HCT116 (cell line): ENCODE data around the gene IL1R2.

Experiments
- CBX3 ChIP-seq: IDR thresholded peaks from 2 replicates; pipeline ENCODE4 v1.6.1; 2012; ENCODE audit warnings: low read depth
- CEBPB ChIP-seq: IDR thresholded peaks from 2 replicates; pipeline ENCODE4 v1.6.1; 2012; ENCODE audit warnings: low read depth
- CTCF ChIP-seq, 3 experiments: fragments of 200-600 bp in 1 of 3; sonication (generic) in 1 of 3; IDR thresholded peaks in 2 of 3; conservative IDR thresholded peaks in 1 of 3; 2 replicates each; pipeline ENCODE4 v1.5.1; 2012 to 2017; ENCODE audit warnings: low read depth in 2 of 3, low read length in 2 of 3, antibody characterized with exemption in 1 of 3, borderline replicate concordance in 1 of 3, control low read depth in 1 of 3, mild to moderate bottlenecking in 1 of 3, mixed read lengths in 1 of 3, mixed run types in 1 of 3, moderate library complexity in 1 of 3; ENCODE audit not compliant: insufficient read depth in 1 of 3
- EZH2 ChIP-seq: fragments of 200-600 bp; sonication (generic); IDR thresholded peaks from 2 replicates; pipeline ENCODE4 v1.6.1; 2017; ENCODE audit warnings: antibody characterized with exemption, mixed run types
- EZH2phosphoT487 ChIP-seq: fragments of 200-600 bp; IDR thresholded peaks from 2 replicates; pipeline ENCODE4 v1.6.1; 2018; ENCODE audit warnings: antibody characterized with exemption, borderline replicate concordance
- FOSL1 ChIP-seq: IDR thresholded peaks from 2 replicates; pipeline ENCODE4 v1.6.1; 2012; ENCODE audit warnings: low read depth
- JUND ChIP-seq: IDR thresholded peaks from 2 replicates; pipeline ENCODE4 v1.6.1; 2012
- POLR2A ChIP-seq: IDR thresholded peaks from 2 replicates; pipeline ENCODE4 v1.7.0; 2011; ENCODE audit warnings: borderline replicate concordance; ENCODE audit not compliant: insufficient read depth, insufficient read length; ENCODE audit errors: extremely low read depth
- RAD21 ChIP-seq: IDR thresholded peaks from 2 replicates; pipeline ENCODE4 v1.6.1; 2012; ENCODE audit warnings: low read depth, mild to moderate bottlenecking
- REST ChIP-seq: IDR thresholded peaks from 2 replicates; pipeline ENCODE4 v1.6.1; 2012; ENCODE audit warnings: low read depth
- TCF7L2 ChIP-seq: IDR thresholded peaks from 2 replicates; pipeline ENCODE4 v1.7.0; 2011; ENCODE audit warnings: borderline replicate concordance, inconsistent platforms; ENCODE audit not compliant: insufficient read depth, insufficient read length; ENCODE audit errors: extremely low read depth

DNA sequence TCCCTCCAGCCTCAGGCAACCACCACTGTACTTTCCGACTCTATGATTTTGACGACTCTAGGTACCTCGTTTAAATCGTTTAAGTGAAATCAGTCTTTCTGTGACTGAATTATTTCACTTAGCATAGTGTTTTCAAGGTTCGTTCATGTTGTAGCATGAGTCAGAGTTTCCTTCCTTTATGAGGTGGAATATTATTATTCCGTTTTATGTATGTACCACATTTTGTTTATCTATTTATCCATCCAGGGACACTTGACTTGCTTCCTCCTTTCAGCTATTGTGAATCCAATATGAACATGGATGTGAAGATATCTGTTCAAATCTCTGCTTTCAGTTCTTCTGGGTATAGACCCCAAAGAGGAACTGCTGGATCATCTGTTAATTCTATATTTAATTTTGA lies 19.1 kb downstream of the IL1R2 start:
- TF ChIP-seq CTCF (IDR thresholded peaks at IDR 0.05 in 2 of 3, conservative IDR thresholded peaks at IDR 0.05 in 1 of 3; ENCODE audit: borderline replicate concordance in 1 of 3, insufficient read depth in 1 of 3, low read depth in 2 of 3, low read length in 2 of 3) (no peak), TCF7L2 (no peak), POLR2A (no peak), FOSL1 (no peak), EZH2phosphoT487 (no peak), EZH2 (no peak), CBX3 (no peak), RAD21 (no peak), REST (no peak), CEBPB (no peak), JUND (no peak)
